Body of pancreas (tissue), 4 donors: Measurements from ENCODE around the gene GAST.

Source experiments
- POLR2A ChIP-seq, 3 donors: fragments of 450-650 bp; IDR thresholded peaks; one replicate each; pipeline ENCODE4 v1.6.1; 2016; ENCODE audit warnings: antibody characterized with exemption in 3 of 3, mild to moderate bottlenecking in 2 of 3
- TF ChIP-seq, protein P1 (sequence below), 7 experiments: fragments of 450-650 bp in 4 of 7; fragments of 200-600 bp in 3 of 7; sonication (generic) in 3 of 7; IDR thresholded peaks; one replicate each; pipeline ENCODE4 v1.5.1; 2016 to 2019; ENCODE audit warnings: antibody characterized with exemption in 7 of 7

DNA sequence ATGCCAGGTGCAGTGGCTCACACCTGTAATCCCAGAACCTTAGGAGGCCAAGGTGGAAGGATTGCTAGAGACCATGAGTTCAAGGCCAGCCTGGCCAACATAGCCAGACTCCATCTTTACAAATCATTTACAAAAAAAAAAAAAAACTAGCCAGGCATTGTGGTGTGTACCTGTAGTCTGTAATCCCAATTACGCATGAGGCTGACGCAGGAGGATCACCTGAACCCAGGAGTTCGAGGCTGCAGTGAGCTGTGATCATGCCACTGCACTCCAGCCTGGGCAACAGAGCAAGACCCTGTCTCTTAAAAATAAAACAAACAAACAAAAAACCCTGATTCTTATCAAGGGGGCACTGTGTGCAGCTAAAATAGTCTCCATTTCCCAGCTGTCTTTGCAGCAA, 39.2 kb downstream of the GAST start:
- TF ChIP-seq POLR2A (IDR thresholded peaks at IDR 0.05) = no peak
- TF ChIP-seq, protein P1, sequence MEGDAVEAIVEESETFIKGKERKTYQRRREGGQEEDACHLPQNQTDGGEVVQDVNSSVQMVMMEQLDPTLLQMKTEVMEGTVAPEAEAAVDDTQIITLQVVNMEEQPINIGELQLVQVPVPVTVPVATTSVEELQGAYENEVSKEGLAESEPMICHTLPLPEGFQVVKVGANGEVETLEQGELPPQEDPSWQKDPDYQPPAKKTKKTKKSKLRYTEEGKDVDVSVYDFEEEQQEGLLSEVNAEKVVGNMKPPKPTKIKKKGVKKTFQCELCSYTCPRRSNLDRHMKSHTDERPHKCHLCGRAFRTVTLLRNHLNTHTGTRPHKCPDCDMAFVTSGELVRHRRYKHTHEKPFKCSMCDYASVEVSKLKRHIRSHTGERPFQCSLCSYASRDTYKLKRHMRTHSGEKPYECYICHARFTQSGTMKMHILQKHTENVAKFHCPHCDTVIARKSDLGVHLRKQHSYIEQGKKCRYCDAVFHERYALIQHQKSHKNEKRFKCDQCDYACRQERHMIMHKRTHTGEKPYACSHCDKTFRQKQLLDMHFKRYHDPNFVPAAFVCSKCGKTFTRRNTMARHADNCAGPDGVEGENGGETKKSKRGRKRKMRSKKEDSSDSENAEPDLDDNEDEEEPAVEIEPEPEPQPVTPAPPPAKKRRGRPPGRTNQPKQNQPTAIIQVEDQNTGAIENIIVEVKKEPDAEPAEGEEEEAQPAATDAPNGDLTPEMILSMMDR (IDR thresholded peaks at IDR 0.05) = no peak
